ENCODE measurements around the gene AKAP9. TPM values are rescaled to one million over a fixed set of nuclear protein-coding genes. Genes with fewer than 3 reads are reported as not detected.

AKAP9 gene
- total RNA-seq, 6 experiments from 2014 or later = 30.9 to 63.7 (median 40.5) TPM

- no peaks in the 10 kb centered on the region for H3K27me3 ChIP-seq
- no peak overlapping the region for H3K27ac ChIP-seq
- intact Hi-C loops (cut with DNase I) = no loop called here
- TF ChIP-seq POLR2A (IDR thresholded peaks at IDR 0.05) = no peak
- TF ChIP-seq, protein P1, sequence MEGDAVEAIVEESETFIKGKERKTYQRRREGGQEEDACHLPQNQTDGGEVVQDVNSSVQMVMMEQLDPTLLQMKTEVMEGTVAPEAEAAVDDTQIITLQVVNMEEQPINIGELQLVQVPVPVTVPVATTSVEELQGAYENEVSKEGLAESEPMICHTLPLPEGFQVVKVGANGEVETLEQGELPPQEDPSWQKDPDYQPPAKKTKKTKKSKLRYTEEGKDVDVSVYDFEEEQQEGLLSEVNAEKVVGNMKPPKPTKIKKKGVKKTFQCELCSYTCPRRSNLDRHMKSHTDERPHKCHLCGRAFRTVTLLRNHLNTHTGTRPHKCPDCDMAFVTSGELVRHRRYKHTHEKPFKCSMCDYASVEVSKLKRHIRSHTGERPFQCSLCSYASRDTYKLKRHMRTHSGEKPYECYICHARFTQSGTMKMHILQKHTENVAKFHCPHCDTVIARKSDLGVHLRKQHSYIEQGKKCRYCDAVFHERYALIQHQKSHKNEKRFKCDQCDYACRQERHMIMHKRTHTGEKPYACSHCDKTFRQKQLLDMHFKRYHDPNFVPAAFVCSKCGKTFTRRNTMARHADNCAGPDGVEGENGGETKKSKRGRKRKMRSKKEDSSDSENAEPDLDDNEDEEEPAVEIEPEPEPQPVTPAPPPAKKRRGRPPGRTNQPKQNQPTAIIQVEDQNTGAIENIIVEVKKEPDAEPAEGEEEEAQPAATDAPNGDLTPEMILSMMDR (IDR thresholded peaks at IDR 0.05) = no peak
- no peaks in the 10 kb centered on the region for H3K36me3 ChIP-seq
- no peaks in the 10 kb centered on the region for H3K9me3 ChIP-seq
- WGBS (ENCODE audit: insufficient coverage, low coverage, low lambda C conversion rate, missing lambda C conversion rate) = 64% methylated on average over 1 of the region's 1 CpG
- no peak overlapping the region for H3K4me3 ChIP-seq
- no peaks in the 10 kb centered on the region for H3K4me1 ChIP-seq
- ATAC-seq = no peak
- no peak for DNase-seq
These were observed 22.3 kb upstream of the AKAP9 start for GRCh38 chr7:91918356-91918755.

- Histone ChIP-seq H3K36me3 (no peaks in the 10 kb centered on the region), H3K9me3 (no peaks in the 10 kb centered on the region), H3K27me3 (no peaks in the 10 kb centered on the region), H3K4me1 (no peaks in the 10 kb centered on the region), H3K4me3 (no peak overlapping the region), H3K27ac (no peak overlapping the region)
- intact Hi-C loops (cut with DNase I) = no loop called here
- ATAC-seq (no peak), DNase-seq (no peak)
- TF ChIP-seq POLR2A (IDR thresholded peaks at IDR 0.05) = no peak
- TF ChIP-seq, protein P1 (IDR thresholded peaks at IDR 0.05) = no peak
- WGBS (ENCODE audit: insufficient coverage, low coverage, low lambda C conversion rate, missing lambda C conversion rate) = 44% methylated on average over 4 of the region's 4 CpGs
These were observed 17.8 kb upstream of the AKAP9 start for GRCh38 chr7:91922857-91923256.

- DNase-seq (no peak), ATAC-seq (no peak)
- Histone ChIP-seq H3K4me1 (no peaks in the 10 kb centered on the region), H3K27me3 (no peaks in the 10 kb centered on the region), H3K27ac (no peak overlapping the region), H3K36me3 (no peaks in the 10 kb centered on the region), H3K9me3 (no peaks in the 10 kb centered on the region), H3K4me3 (no peak overlapping the region)
- intact Hi-C loops (cut with DNase I) = no loop called here
- TF ChIP-seq, protein P1 (IDR thresholded peaks at IDR 0.05) = no peak
- TF ChIP-seq POLR2A (IDR thresholded peaks at IDR 0.05) = no peak
- WGBS (ENCODE audit: insufficient coverage, low coverage, low lambda C conversion rate, missing lambda C conversion rate) = 73% methylated on average over 5 of the region's 6 CpGs
These were observed 12.8 kb upstream of the AKAP9 start for GRCh38 chr7:91927912-91928311.

GRCh38 chr7:91929463-91929862 lies 11.2 kb upstream of the AKAP9 start:
- no peak for DNase-seq

More at GRCh38 chr7:91929463-91929862, 11.2 kb upstream of the AKAP9 start:
- intact Hi-C loops (cut with DNase I) = no loop called here
- Histone ChIP-seq H3K27me3 (no peaks in the 10 kb centered on the region), H3K27ac (no peak overlapping the region), H3K36me3 (no peaks in the 10 kb centered on the region), H3K4me1 (no peaks in the 10 kb centered on the region), H3K4me3 (no peak overlapping the region), H3K9me3 (no peaks in the 10 kb centered on the region)
- 80% methylated on average over 3 of the region's 3 CpGs for WGBS (ENCODE audit: insufficient coverage, low coverage, low lambda C conversion rate, missing lambda C conversion rate)
- TF ChIP-seq, protein P1 (IDR thresholded peaks at IDR 0.05) = no peak
- TF ChIP-seq POLR2A (IDR thresholded peaks at IDR 0.05) = no peak
- no peak for ATAC-seq
